ENCODE results near the gene CDH2.

GRCh38 chr18:28065793-28066186, 111.1 kb downstream of the CDH2 start:
- TF ChIP-seq PATZ1 (CRISPR knock-in tag; IDR thresholded peaks at IDR 0.05; ENCODE audit: borderline replicate concordance) (no peak), PPARA (CRISPR knock-in tag; IDR thresholded peaks at IDR 0.05; ENCODE audit: borderline replicate concordance) (no peak), TCF4 (CRISPR knock-in tag; IDR thresholded peaks at IDR 0.05; ENCODE audit: borderline replicate concordance) (no peak), ZFP30 (CRISPR knock-in tag; IDR thresholded peaks at IDR 0.05) (no peak), ZNF70 (CRISPR knock-in tag; IDR thresholded peaks at IDR 0.05) (no peak)
